ENCODE data around the gene POLR2E. TPM values are rescaled to one million over a fixed set of nuclear protein-coding genes. Genes with fewer than 3 reads are reported as not detected.

POLR2E gene
- polyA plus RNA-seq, 1 donor (not counting 4 experiments of a cell fraction or from before 2014, with no cell fraction given) = 178 TPM

DNA sequence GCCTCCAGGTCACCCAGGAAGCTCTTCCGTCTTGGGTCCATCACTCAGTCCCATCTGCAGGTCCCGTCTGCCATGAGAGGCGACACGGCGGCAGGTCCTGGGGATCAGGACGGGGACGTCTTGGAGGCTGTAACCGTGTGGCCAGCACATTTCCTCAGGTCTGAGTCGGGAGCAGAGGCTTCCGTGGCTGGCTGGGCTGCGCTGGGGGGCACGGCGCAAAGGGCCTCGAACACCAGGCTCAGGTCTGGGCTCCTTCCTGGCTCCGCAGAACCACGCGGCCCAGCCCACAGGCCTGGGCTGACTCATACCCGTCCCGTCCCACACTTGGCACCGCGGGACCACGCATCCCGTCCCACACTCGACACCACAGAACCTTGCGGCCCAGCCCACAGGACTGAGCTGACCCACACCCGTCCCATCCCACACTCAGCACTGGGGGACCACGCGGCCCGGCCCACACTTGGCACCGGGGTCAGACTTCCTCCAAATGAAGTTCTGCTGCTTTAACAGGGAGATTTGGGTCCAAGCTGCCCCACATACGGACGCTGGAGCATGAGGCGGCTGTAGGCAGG, 48.7 kb upstream of the POLR2E start:
- FAIRE-seq (no peak), DNase-seq (ENCODE audit: low read depth, low spot score) (no peak)
- no peaks in the 10 kb centered on the region for H4K20me1 ChIP-seq (ENCODE audit: control insufficient read depth, extremely low read depth, insufficient read depth, low read length)
- dilution Hi-C loops (cut with MboI; ENCODE audit: extremely low pct_ligation_motif_present, low sequenced_read_pairs) = no loop called here
- H3K9me1 ChIP-seq (ENCODE audit: control insufficient read depth, extremely low read depth, insufficient read depth, low read length) = no peaks in the 10 kb centered on the region
- no peaks in the 10 kb centered on the region for H3K27me3 ChIP-seq (ENCODE audit: control insufficient read depth, extremely low read depth, insufficient read depth, low read length)
- no peak overlapping the region for H3K27ac ChIP-seq (ENCODE audit: control insufficient read depth, insufficient read depth, low read length)
- no peaks in the 10 kb centered on the region for H3K4me1 ChIP-seq (ENCODE audit: control insufficient read depth, extremely low read depth, insufficient read depth, low read length)
- no peaks in the 10 kb centered on the region for H3K9me3 ChIP-seq (ENCODE audit: control insufficient read depth, low read depth, low read length)
- H3K4me3 ChIP-seq (ENCODE audit: control insufficient read depth in 2 of 3, extremely low read depth in 1 of 3, insufficient read depth in 2 of 3, low read depth in 1 of 3, low read length in 3 of 3) = no peak overlapping the region
- H3K79me2 ChIP-seq (ENCODE audit: control insufficient read depth, insufficient read depth, low read length) = peaks cover 19% of the 10 kb centered on the region
- no peak overlapping the region for H3K9ac ChIP-seq (ENCODE audit: control insufficient read depth, extremely low read depth, insufficient read depth, low read length)
- H3K4me2 ChIP-seq (ENCODE audit: control insufficient read depth, extremely low read depth, insufficient read depth, low read depth, low read length) = no peak overlapping the region
- H2AFZ ChIP-seq (ENCODE audit: control insufficient read depth, low read length) = no peak overlapping the region
- TF ChIP-seq, protein P1, sequence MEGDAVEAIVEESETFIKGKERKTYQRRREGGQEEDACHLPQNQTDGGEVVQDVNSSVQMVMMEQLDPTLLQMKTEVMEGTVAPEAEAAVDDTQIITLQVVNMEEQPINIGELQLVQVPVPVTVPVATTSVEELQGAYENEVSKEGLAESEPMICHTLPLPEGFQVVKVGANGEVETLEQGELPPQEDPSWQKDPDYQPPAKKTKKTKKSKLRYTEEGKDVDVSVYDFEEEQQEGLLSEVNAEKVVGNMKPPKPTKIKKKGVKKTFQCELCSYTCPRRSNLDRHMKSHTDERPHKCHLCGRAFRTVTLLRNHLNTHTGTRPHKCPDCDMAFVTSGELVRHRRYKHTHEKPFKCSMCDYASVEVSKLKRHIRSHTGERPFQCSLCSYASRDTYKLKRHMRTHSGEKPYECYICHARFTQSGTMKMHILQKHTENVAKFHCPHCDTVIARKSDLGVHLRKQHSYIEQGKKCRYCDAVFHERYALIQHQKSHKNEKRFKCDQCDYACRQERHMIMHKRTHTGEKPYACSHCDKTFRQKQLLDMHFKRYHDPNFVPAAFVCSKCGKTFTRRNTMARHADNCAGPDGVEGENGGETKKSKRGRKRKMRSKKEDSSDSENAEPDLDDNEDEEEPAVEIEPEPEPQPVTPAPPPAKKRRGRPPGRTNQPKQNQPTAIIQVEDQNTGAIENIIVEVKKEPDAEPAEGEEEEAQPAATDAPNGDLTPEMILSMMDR (optimal IDR thresholded peaks at IDR 0.05 in 1 of 3, IDR thresholded peaks at IDR 0.05 in 1 of 3, conservative IDR thresholded peaks at IDR 0.05 in 1 of 3; ENCODE audit: extremely low read depth in 1 of 3, insufficient read depth in 2 of 3, low read length in 3 of 3) = no peak
- no peak for TF ChIP-seq EZH2 (IDR thresholded peaks at IDR 0.05; ENCODE audit: low read length)
- H3K36me3 ChIP-seq (ENCODE audit: control insufficient read depth in 2 of 2, extremely low read depth in 1 of 2, insufficient read depth in 2 of 2, low read length in 2 of 2) = peaks cover 22 to 32% of the 10 kb centered on the region in 2 experiments

DNA sequence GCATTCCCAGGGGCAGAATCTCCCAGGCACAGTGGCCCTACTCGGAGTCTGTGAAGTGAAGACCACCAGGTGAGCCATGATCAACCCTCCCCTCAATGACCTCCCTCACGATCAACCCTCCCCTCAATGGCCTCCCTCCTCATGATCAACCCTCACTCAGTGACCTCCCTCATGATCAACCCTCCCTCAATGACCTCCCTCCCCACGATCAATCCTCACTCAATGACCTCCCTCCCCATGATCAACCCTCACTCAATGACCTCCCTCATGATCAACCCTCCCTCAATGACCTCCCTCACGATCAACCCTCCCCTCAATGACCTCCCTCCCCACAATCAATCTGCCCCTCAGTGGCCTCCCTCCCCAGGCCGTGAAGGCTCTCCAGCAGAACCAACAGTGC, 46.8 kb upstream of the POLR2E start:
- Histone ChIP-seq H4K20me1 (ENCODE audit: control insufficient read depth, extremely low read depth, insufficient read depth, low read length) (no peaks in the 10 kb centered on the region), H3K4me2 (ENCODE audit: control insufficient read depth, extremely low read depth, insufficient read depth, low read depth, low read length) (no peak overlapping the region), H3K36me3 (ENCODE audit: control insufficient read depth in 2 of 2, extremely low read depth in 1 of 2, insufficient read depth in 2 of 2, low read length in 2 of 2) (peaks cover 22 to 25% of the 10 kb centered on the region in 2 experiments), H3K4me3 (ENCODE audit: control insufficient read depth in 2 of 3, extremely low read depth in 1 of 3, insufficient read depth in 2 of 3, low read depth in 1 of 3, low read length in 3 of 3) (no peak overlapping the region), H3K79me2 (ENCODE audit: control insufficient read depth, insufficient read depth, low read length) (peaks cover 27% of the 10 kb centered on the region), H3K9ac (ENCODE audit: control insufficient read depth, extremely low read depth, insufficient read depth, low read length) (no peak overlapping the region), H3K27me3 (ENCODE audit: control insufficient read depth, extremely low read depth, insufficient read depth, low read length) (no peaks in the 10 kb centered on the region), H3K4me1 (ENCODE audit: control insufficient read depth, extremely low read depth, insufficient read depth, low read length) (no peaks in the 10 kb centered on the region), H3K9me3 (ENCODE audit: control insufficient read depth, low read depth, low read length) (no peaks in the 10 kb centered on the region), H2AFZ (ENCODE audit: control insufficient read depth, low read length) (no peak overlapping the region), H3K9me1 (ENCODE audit: control insufficient read depth, extremely low read depth, insufficient read depth, low read length) (no peaks in the 10 kb centered on the region), H3K27ac (ENCODE audit: control insufficient read depth, insufficient read depth, low read length) (no peak overlapping the region)
- DNase-seq (ENCODE audit: low read depth, low spot score) = no peak
- dilution Hi-C loops (cut with MboI; ENCODE audit: extremely low pct_ligation_motif_present, low sequenced_read_pairs) = no loop called here
- peak; percentile 92 for FAIRE-seq
- TF ChIP-seq, protein P1 (optimal IDR thresholded peaks at IDR 0.05 in 1 of 3, IDR thresholded peaks at IDR 0.05 in 1 of 3, conservative IDR thresholded peaks at IDR 0.05 in 1 of 3; ENCODE audit: extremely low read depth in 1 of 3, insufficient read depth in 2 of 3, low read length in 3 of 3) = no peak
- no peak for TF ChIP-seq EZH2 (IDR thresholded peaks at IDR 0.05; ENCODE audit: low read length)
